B cell (primary cell): Measurements from ENCODE around the gene AIG1. TPM values are rescaled to one million over a fixed set of nuclear protein-coding genes. Genes with fewer than 3 reads are reported as not detected.

Source experiments
- ATAC-seq: fragments of 200-7000 bp; cut with Tn5 transposase; one replicate; pipeline ENCODE4 v1.10.0; 2021; ENCODE audit warnings: low read depth, mild to moderate bottlenecking, moderate number of reproducible peaks, moderate library complexity
- CTCF ChIA-PET: fragments of 350-600 bp; sonication (Branson Sonifier 250); formaldehyde crosslinking; loops from one replicate; lab custom pipeline; 2021; ENCODE audit warnings: antibody characterized with exemption, inconsistent platforms; lab: Charles Lee
- POLR2A ChIA-PET: fragments of 350-600 bp; sonication (Branson Sonifier 250); formaldehyde crosslinking; loops from one replicate; lab custom pipeline; 2021; ENCODE audit warnings: antibody characterized with exemption; lab: Charles Lee
- DNase-seq: peaks from one replicate; pipeline ENCODE4 v3.0.0; 2013
- H2AFZ ChIP-seq: 2 replicates; pipeline ENCODE4 v1.6.1; 2012; ENCODE audit warnings: mild to moderate bottlenecking, low read depth, low read length; ENCODE audit not compliant: insufficient read depth, poor library complexity, severe bottlenecking
- H3K27ac ChIP-seq, 2 donors: 1 replicate in 1 of 2; 2 replicates in 1 of 2; pipeline ENCODE4 v1.5.1; 2012 to 2013; ENCODE audit warnings: low read length in 2 of 2, mild to moderate bottlenecking in 2 of 2, moderate library complexity in 1 of 2
- H3K27me3 ChIP-seq, 4 experiments: fragments of 200-600 bp in 1 of 4; sonication (generic) in 1 of 4; replicated peaks in 1 of 4; 1 replicate in 2 of 4; 2 replicates in 2 of 4; pipeline versions ENCODE4 v1.6.1 to v1.7.0; 2013 to 2016; ENCODE audit warnings: low read length in 3 of 4, mild to moderate bottlenecking in 2 of 4, mixed read lengths in 1 of 4, moderate library complexity in 1 of 4; ENCODE audit not compliant: insufficient read depth in 4 of 4, control insufficient read depth in 3 of 4; ENCODE audit errors: control extremely low read depth in 1 of 4
- H3K36me3 ChIP-seq, 2 experiments: replicated peaks in 1 of 2; 1 replicate in 1 of 2; 2 replicates in 1 of 2; pipeline versions ENCODE4 v1.6.1 to v1.7.1; 2013; ENCODE audit warnings: low read length in 1 of 2; ENCODE audit not compliant: insufficient read depth in 2 of 2, control insufficient read depth in 1 of 2; ENCODE audit errors: control extremely low read depth in 1 of 2, extremely low read depth in 1 of 2
- H3K4me1 ChIP-seq, 2 donors: fragments of 200-600 bp in 1 of 2; sonication (generic) in 1 of 2; 1 replicate in 1 of 2; 2 replicates in 1 of 2; pipeline versions ENCODE4 v1.5.1 to v1.6.1; 2013 to 2017; ENCODE audit warnings: low read length in 2 of 2; ENCODE audit not compliant: control insufficient read depth in 2 of 2, insufficient read depth in 2 of 2
- H3K4me2 ChIP-seq: replicated peaks from 2 replicates; pipeline ENCODE3; 2012; ENCODE audit warnings: mild to moderate bottlenecking, low read depth, low read length; ENCODE audit not compliant: poor library complexity, severe bottlenecking
- H3K4me3 ChIP-seq, 5 experiments: fragments of 200-600 bp in 1 of 5; sonication (generic) in 1 of 5; 1 replicate in 3 of 5; 2 replicates in 2 of 5; pipeline versions ENCODE4 v1.5.1 to v1.7.0; 2011 to 2016; ENCODE audit warnings: low read length in 4 of 5, mild to moderate bottlenecking in 4 of 5, low read depth in 2 of 5, control low read depth in 1 of 5, moderate library complexity in 1 of 5; ENCODE audit not compliant: insufficient read depth in 1 of 5; ENCODE audit errors: control extremely low read depth in 1 of 5, extremely low read depth in 1 of 5
- H3K79me2 ChIP-seq: fragments of 200-600 bp; sonication (generic); one replicate; pipeline ENCODE4 v1.6.0; 2016; ENCODE audit warnings: low read length; ENCODE audit not compliant: control insufficient read depth, insufficient read depth
- H3K9ac ChIP-seq: fragments of 200-600 bp; sonication (generic); 2 replicates; pipeline ENCODE4 v1.6.1; 2017; ENCODE audit warnings: mild to moderate bottlenecking, low read length, moderate library complexity
- H3K9me3 ChIP-seq, 3 donors: one replicate each; pipeline versions ENCODE4 v1.6.1 to v1.7.1; 2013; ENCODE audit warnings: low read length in 2 of 3; ENCODE audit not compliant: control insufficient read depth in 2 of 3, insufficient read depth in 1 of 3; ENCODE audit errors: control extremely low read depth in 1 of 3
- H4K20me1 ChIP-seq: 2 replicates; pipeline ENCODE4 v1.6.0; 2012; ENCODE audit warnings: mild to moderate bottlenecking, low read length; ENCODE audit not compliant: insufficient read depth, control insufficient read depth, poor library complexity, severe bottlenecking
- H3K27ac Mint-ChIP-seq: one replicate; pipeline ENCODE4 v1.8.0; 2021; ENCODE audit warnings: mixed read lengths
- H3K27me3 Mint-ChIP-seq: one replicate; pipeline ENCODE4 v1.8.0; 2021; ENCODE audit warnings: mixed read lengths
- H3K4me1 Mint-ChIP-seq: one replicate; pipeline ENCODE4 v1.8.0; 2021; ENCODE audit warnings: mixed read lengths
- H3K4me3 Mint-ChIP-seq: one replicate; pipeline ENCODE4 v1.8.0; 2021; ENCODE audit warnings: mixed read lengths
- H3K9me3 Mint-ChIP-seq: one replicate; pipeline ENCODE4 v1.8.0; 2022; ENCODE audit warnings: mixed read lengths; ENCODE audit not compliant: insufficient read depth
- CTCF ChIP-seq: fragments of 200-600 bp; IDR thresholded peaks from one replicate; pipeline ENCODE4 v1.8.0; 2022; ENCODE audit warnings: antibody characterized with exemption, mild to moderate bottlenecking
- EZH2 ChIP-seq: IDR thresholded peaks from 2 replicates; pipeline ENCODE4 v1.6.1; 2012; ENCODE audit warnings: borderline replicate concordance, low read depth, mild to moderate bottlenecking, moderate library complexity, low read length; ENCODE audit not compliant: insufficient read depth, poor library complexity, severe bottlenecking
- WGBS: methylation state at CpG from one replicate; pipeline ENCODE4 v1.1.5; 2013; ENCODE audit warnings: missing lambda C conversion rate; ENCODE audit not compliant: insufficient coverage; 5-methylcytosine and 5-hydroxymethylcytosine counted together
- intact Hi-C: fragments of 100-400 bp; cut with micrococcal nuclease; formaldehyde crosslinking; loops from one replicate; pipeline ENCODE4 v1.10.0; 2022
- polyA plus RNA-seq: library from polyadenylated mRNA; depleted of rRNA; stranded (reverse); fragments of >200 nt; gene quantifications from 2 replicates; pipeline ENCODE4 v1.2.3, GENCODE V29; 2012
- total RNA-seq, 2 donors: library from RNA; stranded (reverse); fragments of 120-200 nt in 1 of 2; gene quantifications; 1 replicate in 1 of 2; 2 replicates in 1 of 2; pipeline versions ENCODE4 v1.2.3 to v1.2.4, GENCODE V29; 2013 to 2022

AIG1 gene
- total and polyA plus RNA-seq, 2 donors (not counting 1 experiment from before 2014, with no cell fraction given) = 7.0 to 9.0 TPM

GRCh38 chr6:143185288-143185687 lies 124.6 kb downstream of the AIG1 start:
- no peaks in the 10 kb centered on the region for H3K9me3 ChIP-seq
- CTCF ChIA-PET = no interaction called here
- TF ChIP-seq EZH2 (no peak), CTCF (no peak)
- no peaks in the 10 kb centered on the region for H4K20me1 ChIP-seq
- Mint-ChIP-seq H3K9me3 (no peaks in the 10 kb centered on the region), H3K27me3 (no peaks in the 10 kb centered on the region), H3K4me3 (no peak overlapping the region), H3K4me1 (no peaks in the 10 kb centered on the region), H3K27ac (no peak overlapping the region)
- no peak overlapping the region for H3K4me3 ChIP-seq
- no peaks in the 10 kb centered on the region for H3K79me2 ChIP-seq
- intact Hi-C loops = no loop called here
- no peak overlapping the region for H2AFZ ChIP-seq
- WGBS = 93% methylated on average over 2 of the region's 2 CpGs
- DNase-seq (no peak), ATAC-seq (no peak)
- H3K27ac ChIP-seq = no peak overlapping the region
- no peak overlapping the region for H3K9ac ChIP-seq
- H3K27me3 ChIP-seq = no peaks in the 10 kb centered on the region
- no peaks in the 10 kb centered on the region for H3K36me3 ChIP-seq
- H3K4me2 ChIP-seq = no peak overlapping the region
- POLR2A ChIA-PET = no interaction called here
- H3K4me1 ChIP-seq = no peaks in the 10 kb centered on the region

DNA sequence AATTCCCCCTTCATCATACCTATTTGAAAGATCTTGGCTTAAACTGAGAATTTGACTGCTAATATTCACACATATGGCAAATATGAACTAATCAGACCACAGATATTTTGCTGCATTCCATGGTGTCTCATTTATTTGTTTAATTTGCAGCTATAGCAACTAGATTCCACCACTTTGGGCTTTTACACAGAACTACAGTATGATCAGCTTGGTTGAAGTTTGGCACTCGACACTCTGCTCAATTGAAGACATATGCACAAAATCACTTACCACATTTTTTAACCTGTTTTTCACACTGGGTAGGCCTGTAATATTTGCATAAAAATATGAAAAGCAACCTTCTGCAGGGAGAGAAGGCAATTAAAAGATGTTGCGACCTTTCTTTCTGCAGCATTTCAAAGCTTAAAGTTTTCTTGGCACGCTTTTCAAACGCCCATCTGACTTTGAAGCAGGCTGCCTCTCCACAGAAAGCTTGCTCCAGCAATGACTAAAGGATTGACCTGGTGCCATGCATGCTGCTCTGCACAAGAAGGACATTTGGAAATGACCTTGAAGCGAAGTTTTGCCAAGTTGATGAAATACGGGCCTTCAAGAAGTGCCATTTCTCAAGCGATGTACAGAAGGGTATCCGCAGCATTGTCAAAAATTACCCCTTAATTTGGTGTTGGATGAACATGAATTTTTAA lies 126.7 kb downstream of the AIG1 start:
- ATAC-seq (no peak), DNase-seq (no peak)
- H3K9ac ChIP-seq = no peak overlapping the region
- no peaks in the 10 kb centered on the region for H4K20me1 ChIP-seq
- no peak overlapping the region for H3K4me3 ChIP-seq
- POLR2A ChIA-PET = no interaction called here
- no peaks in the 10 kb centered on the region for H3K4me1 Mint-ChIP-seq
- H2AFZ ChIP-seq = no peak overlapping the region
- no peak for TF ChIP-seq CTCF
- no peak for TF ChIP-seq EZH2
- intact Hi-C loops = no loop called here
- no peaks in the 10 kb centered on the region for H3K9me3 ChIP-seq
- CTCF ChIA-PET = no interaction called here
- no peaks in the 10 kb centered on the region for H3K9me3 Mint-ChIP-seq
- no peak overlapping the region for H3K4me3 Mint-ChIP-seq
- H3K27ac ChIP-seq = no peak overlapping the region
- H3K27ac Mint-ChIP-seq = no peak overlapping the region
- no peaks in the 10 kb centered on the region for H3K27me3 Mint-ChIP-seq
- no peaks in the 10 kb centered on the region for H3K4me1 ChIP-seq
- 92% methylated on average over 5 of the region's 8 CpGs for WGBS
- no peaks in the 10 kb centered on the region for H3K27me3 ChIP-seq
- H3K4me2 ChIP-seq = no peak overlapping the region
- H3K79me2 ChIP-seq = no peaks in the 10 kb centered on the region
- H3K36me3 ChIP-seq = no peaks in the 10 kb centered on the region
